Caco-2 (cell line): Measurements from ENCODE around the gene APMAP. TPM values are rescaled to one million over a fixed set of nuclear protein-coding genes. Genes with fewer than 3 reads are reported as not detected.
A peak's percentile ranks its signal among the peaks of the same experiment; 100 is the strongest.

Source experiments
- BruUV-seq: library from RNA; stranded (reverse); fragments of 400-500 nt; replicated peaks from 2 replicates; lab custom pipeline; 2021; lab: Mats Ljungman, UMichigan
- CTCF ChIA-PET: fragments of 300-600 bp; sonication (Branson Sonifier 250); formaldehyde crosslinking; loops from one replicate; lab custom pipeline; 2022; ENCODE audit warnings: antibody characterized with exemption; lab: Charles Lee
- POLR2A ChIA-PET: fragments of 300-600 bp; sonication (Branson Sonifier 250); formaldehyde crosslinking; loops from one replicate; lab custom pipeline; 2022; ENCODE audit warnings: antibody characterized with exemption; lab: Charles Lee
- DNase-seq, 2 experiments: peaks; one replicate each; pipeline versions ENCODE4 v3.0.0 to v3.0.0-alpha.2; 2020 to 2022
- H3K27me3 ChIP-seq: replicated peaks from 2 replicates; pipeline ENCODE4 v1.6.0; 2011; ENCODE audit warnings: low read length; ENCODE audit not compliant: control insufficient read depth, insufficient read depth
- H3K36me3 ChIP-seq: 2 replicates; pipeline ENCODE4 v1.5.1; 2011; ENCODE audit warnings: low read length; ENCODE audit not compliant: control insufficient read depth, insufficient read depth
- H3K4me1 ChIP-seq: fragments of 250-450 bp; sonication (Bioruptor Pico); 2 replicates; pipeline ENCODE4 v1.5.1; 2020; ENCODE audit warnings: mild to moderate bottlenecking
- H3K4me3 ChIP-seq: 2 replicates; pipeline ENCODE4 v1.5.1; 2011; ENCODE audit warnings: low read depth, mild to moderate bottlenecking, control low read depth, low read length
- H3K9me3 ChIP-seq: fragments of 250-450 bp; sonication (Bioruptor Pico); 2 replicates; pipeline ENCODE4 v1.5.1; 2020; ENCODE audit warnings: mild to moderate bottlenecking, moderate library complexity
- H3K27ac Mint-ChIP-seq: one replicate; pipeline ENCODE4 v1.8.0; 2022; ENCODE audit warnings: mixed read lengths; ENCODE audit not compliant: unreplicated experiment
- H3K27me3 Mint-ChIP-seq: one replicate; pipeline ENCODE4 v1.8.0; 2022; ENCODE audit warnings: mixed read lengths; ENCODE audit not compliant: insufficient read depth, unreplicated experiment
- H3K36me3 Mint-ChIP-seq: one replicate; pipeline ENCODE4 v1.8.0; 2022; ENCODE audit warnings: mild to moderate bottlenecking, mixed read lengths; ENCODE audit not compliant: insufficient read depth, unreplicated experiment
- H3K4me1 Mint-ChIP-seq: one replicate; pipeline ENCODE4 v1.8.0; 2022; ENCODE audit warnings: low read depth, mixed read lengths; ENCODE audit not compliant: unreplicated experiment
- H3K4me3 Mint-ChIP-seq: one replicate; pipeline ENCODE4 v1.8.0; 2022; ENCODE audit warnings: mild to moderate bottlenecking, moderate library complexity, mixed read lengths; ENCODE audit not compliant: unreplicated experiment
- H3K9me3 Mint-ChIP-seq: one replicate; pipeline ENCODE4 v1.8.0; 2022; ENCODE audit warnings: mixed read lengths; ENCODE audit not compliant: unreplicated experiment
- CTCF ChIP-seq, 2 experiments: fragments of 200-600 bp in 1 of 2; IDR thresholded peaks; 1 replicate in 1 of 2; 2 replicates in 1 of 2; pipeline versions ENCODE4 v1.5.1 to v1.8.0; 2011 to 2022; ENCODE audit warnings: antibody characterized with exemption in 1 of 2, control low read depth in 1 of 2, inconsistent platforms in 1 of 2, low read depth in 1 of 2, low read length in 1 of 2, mild to moderate bottlenecking in 1 of 2, moderate library complexity in 1 of 2; ENCODE audit not compliant: insufficient read depth in 1 of 2, severe bottlenecking in 1 of 2, unreplicated experiment in 1 of 2
- intact Hi-C: fragments of 100-400 bp; cut with micrococcal nuclease; formaldehyde crosslinking; loops from one replicate; pipeline ENCODE4 v1.10.0; 2022; ENCODE audit not compliant: unreplicated experiment
- total RNA-seq: library from RNA; stranded (reverse); gene quantifications from 2 replicates; pipeline ENCODE4 v1.2.3, GENCODE V29; 2022

Gene APMAP
- total RNA-seq, 1 experiment from 2014 or later, result 138 TPM

- Mint-ChIP-seq H3K4me1 (no peaks in the 10 kb centered on the region), H3K9me3 (peaks cover 9% of the 10 kb centered on the region), H3K4me3 (no peak overlapping the region), H3K27ac (peak overlapping the region; percentile 2), H3K27me3 (peaks cover 6% of the 10 kb centered on the region), H3K36me3 (no peaks in the 10 kb centered on the region)
- ChIA-PET POLR2A (no interaction called here), CTCF (interaction anchor here (0.6 to 1.0 kb wide), 9 partner anchors 9 to 1099 kb away, joined by 3 to 8 read pairs (median 5); no protein-coding TSS in a partner anchor)
- no peak overlapping the region for H3K4me3 ChIP-seq
- DNase-seq, result no peak
- no peaks in the 10 kb centered on the region for H3K36me3 ChIP-seq
- BruUV-seq, result no TSS peak
- H3K4me1 ChIP-seq, result peaks cover 6% of the 10 kb centered on the region; the same call in 1 of the 2 replicates
- H3K9me3 ChIP-seq, result no peaks in the 10 kb centered on the region
- TF ChIP-seq CTCF (IDR thresholded peaks at IDR 0.05; ENCODE audit: insufficient read depth in 1 of 2, low read depth in 1 of 2, low read length in 1 of 2, severe bottlenecking in 1 of 2, unreplicated experiment in 1 of 2), result no peak
- no peaks in the 10 kb centered on the region for H3K27me3 ChIP-seq
- intact Hi-C loops, result loop anchor here (1.0 kb wide), 2 partner anchors 138 to 214 kb away; no protein-coding TSS in a partner anchor
Measured at GRCh38 chr20:24918579-24919566, 73.7 kb downstream of the APMAP start.

- Histone ChIP-seq H3K4me1 (peaks cover 6% of the 10 kb centered on the region; the same call in 1 of the 2 replicates), H3K27me3 (no peaks in the 10 kb centered on the region), H3K36me3 (no peaks in the 10 kb centered on the region), H3K9me3 (no peaks in the 10 kb centered on the region), H3K4me3 (no peak overlapping the region)
- Mint-ChIP-seq H3K36me3 (no peaks in the 10 kb centered on the region), H3K27ac (no peak overlapping the region), H3K4me3 (no peak overlapping the region), H3K9me3 (peaks cover 6% of the 10 kb centered on the region), H3K27me3 (peaks cover 6% of the 10 kb centered on the region), H3K4me1 (no peaks in the 10 kb centered on the region)
- TF ChIP-seq CTCF (IDR thresholded peaks at IDR 0.05; ENCODE audit: insufficient read depth in 1 of 2, low read depth in 1 of 2, low read length in 1 of 2, severe bottlenecking in 1 of 2, unreplicated experiment in 1 of 2), result peak; percentile 91 to 94
- POLR2A ChIA-PET, result no interaction called here
- peak in 1 of 2 experiments; percentile 73 for DNase-seq
- BruUV-seq, result no TSS peak
- CTCF ChIA-PET, result interaction anchor here (0.7 to 1.3 kb wide), 9 partner anchors 8 to 757 kb away, joined by 3 to 8 read pairs (median 5); no protein-coding TSS in a partner anchor
- intact Hi-C loops, result loop anchor here (1.0 kb wide), 2 partner anchors 137 to 213 kb away; no protein-coding TSS in a partner anchor
Measured at GRCh38 chr20:24917797-24918578, 74.6 kb downstream of the APMAP start.

- TF ChIP-seq CTCF (IDR thresholded peaks at IDR 0.05; ENCODE audit: insufficient read depth in 1 of 2, low read depth in 1 of 2, low read length in 1 of 2, severe bottlenecking in 1 of 2, unreplicated experiment in 1 of 2), result no peak
- no TSS peak for BruUV-seq
- no peaks in the 10 kb centered on the region for H3K27me3 ChIP-seq
- no peaks in the 10 kb centered on the region for H3K4me1 Mint-ChIP-seq
- intact Hi-C loops, result no loop called here
- H3K36me3 Mint-ChIP-seq, result no peaks in the 10 kb centered on the region
- DNase-seq, result no peak
- H3K9me3 ChIP-seq, result no peaks in the 10 kb centered on the region
- ChIA-PET CTCF (interaction anchor here (0.7 to 1.3 kb wide), 2 partner anchors 13 to 126 kb away, joined by 3 to 5 read pairs; no protein-coding TSS in a partner anchor), POLR2A (no interaction called here)
- H3K36me3 ChIP-seq, result no peaks in the 10 kb centered on the region
- H3K9me3 Mint-ChIP-seq, result no peaks in the 10 kb centered on the region
- H3K27me3 Mint-ChIP-seq, result peaks cover 6% of the 10 kb centered on the region
- H3K4me3 Mint-ChIP-seq, result no peak overlapping the region
- H3K4me3 ChIP-seq, result no peak overlapping the region
- H3K27ac Mint-ChIP-seq, result no peak overlapping the region
- H3K4me1 ChIP-seq, result peaks cover 6% of the 10 kb centered on the region; the same call in 1 of the 2 replicates
Measured at GRCh38 chr20:24917056-24917455, 75.5 kb downstream of the APMAP start.
